SU-DHL-6 (cell line): ENCODE data around the gene RIPPLY2.

ENCODE experiments used
- CTCF ChIP-seq: fragments of 200-600 bp; sonication (generic); IDR thresholded peaks from one replicate; pipeline ENCODE4 v1.5.1; 2017; ENCODE audit warnings: antibody characterized with exemption, mild to moderate bottlenecking, low read length, moderate library complexity; ENCODE audit not compliant: insufficient read depth, poor library complexity, severe bottlenecking
- EZH2phosphoT487 ChIP-seq: fragments of 200-600 bp; sonication (generic), shearing (Covaris generic); conservative IDR thresholded peaks from 2 replicates; pipeline ENCODE4 v1.6.1; 2018; ENCODE audit warnings: mild to moderate bottlenecking, antibody characterized with exemption, low read length, moderate library complexity, mixed read lengths

- TF ChIP-seq CTCF (no peak), EZH2phosphoT487 (no peak)
Measured at GRCh38 chr6:83852528-83853177, 507 bp upstream of the RIPPLY2 start.
